ENCODE results near the gene CCDC7. TPM values are rescaled to one million over a fixed set of nuclear protein-coding genes. Genes with fewer than 3 reads are reported as not detected.

CCDC7 gene
- polyA plus RNA-seq, 1 of the 3 experiments (the other 2 are of a cell fraction), result 0.44 TPM

GRCh38 chr10:32461203-32461602, 15.3 kb downstream of the CCDC7 start (continued):
- no peak for TF ChIP-seq EP300 (IDR thresholded peaks at IDR 0.05; ENCODE audit: borderline replicate concordance in 1 of 2, low read depth in 1 of 2, low read length in 1 of 2)

GRCh38 chr10:32471232-32471631, 25.3 kb downstream of the CCDC7 start:
- no peak overlapping the region for H3K27ac ChIP-seq (ENCODE audit: low read depth in 2 of 2, low read length in 1 of 2)
- no peak for DNase-seq
- no peaks in the 10 kb centered on the region for H3K27me3 ChIP-seq (ENCODE audit: insufficient read depth)
- no peaks in the 10 kb centered on the region for H3F3A ChIP-seq (replicated peaks; ENCODE audit: insufficient read depth)
- no peaks in the 10 kb centered on the region for H3K79me2 ChIP-seq (ENCODE audit: insufficient read depth)
- peaks cover 1 to 8% of the 10 kb centered on the region in 2 experiments for H3K36me3 ChIP-seq (replicated peaks in 1 of 2; ENCODE audit: control insufficient read depth in 1 of 2, insufficient read depth in 2 of 2, low read length in 1 of 2)
- no peak overlapping the region for H3K4me2 ChIP-seq
- no peak overlapping the region for H3K9ac ChIP-seq
- WGBS (ENCODE audit: low lambda C conversion rate), result 89% methylated on average over 1 of the region's 1 CpG
- ChIA-PET POLR2A (no interaction called here), CTCF (no interaction called here)
- TF ChIP-seq TCF12 (IDR thresholded peaks at IDR 0.05) (no peak), FOXJ3 (CRISPR knock-in tag; IDR thresholded peaks at IDR 0.05) (no peak), TAF1 (IDR thresholded peaks at IDR 0.05; ENCODE audit: borderline replicate concordance, low read depth, low read length) (no peak), NRF1 (IDR thresholded peaks at IDR 0.05; ENCODE audit: low read depth, low read length) (no peak), MXI1 (IDR thresholded peaks at IDR 0.05; ENCODE audit: low read depth, low read length) (no peak), CHD2 (IDR thresholded peaks at IDR 0.05; ENCODE audit: low read length, partially characterized antibody) (no peak), ZBTB33 (IDR thresholded peaks at IDR 0.05; ENCODE audit: borderline replicate concordance, low read depth) (no peak), RCOR1 (IDR thresholded peaks at IDR 0.05; ENCODE audit: low read length) (no peak), MAX (IDR thresholded peaks at IDR 0.05; ENCODE audit: low read depth) (no peak), EZH2phosphoT487 (IDR thresholded peaks at IDR 0.05; ENCODE audit: borderline replicate concordance, low read depth) (no peak), CTCF (IDR thresholded peaks at IDR 0.05) (no peak), EP300 (IDR thresholded peaks at IDR 0.05; ENCODE audit: borderline replicate concordance in 1 of 2, low read depth in 1 of 2, low read length in 1 of 2) (no peak), RAD21 (IDR thresholded peaks at IDR 0.05; ENCODE audit: low read length) (no peak), USF1 (IDR thresholded peaks at IDR 0.05; ENCODE audit: borderline replicate concordance, low read depth) (no peak), FOXM1 (IDR thresholded peaks at IDR 0.05; ENCODE audit: low read depth) (no peak), REST (IDR thresholded peaks at IDR 0.05; ENCODE audit: low read depth, low read length) (no peak), JUND (IDR thresholded peaks at IDR 0.05) (no peak)
- no peaks in the 10 kb centered on the region for H3K9me3 ChIP-seq
- H3K4me3 ChIP-seq (ENCODE audit: low read depth in 2 of 2, low read length in 1 of 2), result no peak overlapping the region
- no peaks in the 10 kb centered on the region for H3K9me2 ChIP-seq
- H2AFZ ChIP-seq (ENCODE audit: low read depth), result no peak overlapping the region
- H4K20me1 ChIP-seq (ENCODE audit: insufficient read depth), result no peaks in the 10 kb centered on the region
- no peaks in the 10 kb centered on the region for H3K4me1 ChIP-seq (ENCODE audit: control insufficient read depth in 1 of 2, insufficient read depth in 2 of 2, low read depth in 1 of 2, low read length in 1 of 2)

Data from SK-N-SH (cell line).